WTC11 (cell line): ENCODE data around the gene GALNT16. TPM values are rescaled to one million over a fixed set of nuclear protein-coding genes. Genes with fewer than 3 reads are reported as not detected.

Source experiments
- ATAC-seq: fragments of 200-7000 bp; cut with Tn5 transposase; 2 replicates; pipeline ENCODE4 v1.10.0; 2021; ENCODE audit warnings: mild to moderate bottlenecking, moderate library complexity
- CTCF ChIA-PET: fragments of 300-600 bp; sonication (Branson Sonifier 250); formaldehyde crosslinking; loops from one replicate; lab custom pipeline; 2021; ENCODE audit warnings: antibody characterized with exemption; lab: Charles Lee
- POLR2A ChIA-PET: fragments of 350-600 bp; sonication (Branson Sonifier 250); formaldehyde crosslinking; loops from one replicate; lab custom pipeline; 2021; ENCODE audit warnings: antibody characterized with exemption; lab: Charles Lee
- DNase-seq: peaks from one replicate; pipeline ENCODE4 v3.0.0; 2021; ENCODE audit warnings: low spot score
- H3K27ac Mint-ChIP-seq: 2 replicates; pipeline ENCODE4 v1.8.0; 2021; ENCODE audit warnings: mixed read lengths
- H3K27me3 Mint-ChIP-seq: 2 replicates; pipeline ENCODE4 v1.8.0; 2021; ENCODE audit warnings: low read depth, mild to moderate bottlenecking, moderate library complexity, mixed read lengths
- H3K36me3 Mint-ChIP-seq: 2 replicates; pipeline ENCODE4 v1.8.0; 2021; ENCODE audit warnings: mixed read lengths
- H3K4me1 Mint-ChIP-seq: 2 replicates; pipeline ENCODE4 v1.8.0; 2022; ENCODE audit warnings: mixed read lengths
- H3K4me3 Mint-ChIP-seq: 2 replicates; pipeline ENCODE4 v1.8.0; 2021; ENCODE audit warnings: mild to moderate bottlenecking, moderate library complexity, mixed read lengths
- H3K9me3 Mint-ChIP-seq: 2 replicates; pipeline ENCODE4 v1.8.0; 2021; ENCODE audit warnings: mixed read lengths
- ATF1 ChIP-seq: sonication (generic); formaldehyde crosslinking; IDR thresholded peaks from 2 replicates; pipeline ENCODE4 v1.8.1; 2023; ENCODE audit warnings: mild to moderate bottlenecking, moderate library complexity, missing genetic modification reagents
- FOXP1 ChIP-seq: sonication (generic); formaldehyde crosslinking; IDR thresholded peaks from 2 replicates; pipeline ENCODE4 v1.8.0; 2022; ENCODE audit warnings: missing genetic modification reagents, mild to moderate bottlenecking, moderate library complexity, borderline replicate concordance
- KAT7 ChIP-seq: sonication (generic); formaldehyde crosslinking; IDR thresholded peaks from 2 replicates; pipeline ENCODE4 v1.8.1; 2023; ENCODE audit warnings: missing genetic modification reagents, mild to moderate bottlenecking, borderline replicate concordance
- MYBL2 ChIP-seq: sonication (generic); formaldehyde crosslinking; IDR thresholded peaks from 2 replicates; pipeline ENCODE4 v1.8.1; 2023; ENCODE audit warnings: mild to moderate bottlenecking, moderate library complexity, missing genetic modification reagents
- NR2C2 ChIP-seq: sonication (generic); formaldehyde crosslinking; IDR thresholded peaks from 2 replicates; pipeline ENCODE4 v1.8.0; 2022; ENCODE audit warnings: mild to moderate bottlenecking, missing genetic modification reagents
- RELA ChIP-seq: sonication (generic); formaldehyde crosslinking; IDR thresholded peaks from 2 replicates; pipeline ENCODE4 v1.8.1; 2022; ENCODE audit warnings: missing genetic modification reagents, mild to moderate bottlenecking, borderline replicate concordance
- SMAD4 ChIP-seq: sonication (generic); formaldehyde crosslinking; IDR thresholded peaks from 2 replicates; pipeline ENCODE4 v1.8.0; 2022; ENCODE audit warnings: mild to moderate bottlenecking, missing genetic modification reagents
- SOX15 ChIP-seq: fragments of 250-450 bp; sonication (Bioruptor Pico); IDR thresholded peaks from 2 replicates; pipeline ENCODE4 v1.9.0; 2021; ENCODE audit warnings: mild to moderate bottlenecking
- TEAD1 ChIP-seq: sonication (generic); formaldehyde crosslinking; IDR thresholded peaks from 2 replicates; pipeline ENCODE4 v1.8.0; 2022; ENCODE audit warnings: mild to moderate bottlenecking, missing genetic modification reagents
- TP53 ChIP-seq: sonication (generic); formaldehyde crosslinking; IDR thresholded peaks from 2 replicates; pipeline ENCODE4 v1.8.1; 2023; ENCODE audit warnings: mild to moderate bottlenecking, missing genetic modification reagents
- ZBTB21 ChIP-seq: sonication (generic); formaldehyde crosslinking; IDR thresholded peaks from 2 replicates; pipeline ENCODE4 v1.8.1; 2023; ENCODE audit warnings: mild to moderate bottlenecking, missing genetic modification reagents, borderline replicate concordance
- ZNF232 ChIP-seq: sonication (generic); formaldehyde crosslinking; IDR thresholded peaks from 2 replicates; pipeline ENCODE4 v1.8.0; 2022; ENCODE audit warnings: mild to moderate bottlenecking, missing genetic modification reagents
- ZNF317 ChIP-seq: sonication (generic); formaldehyde crosslinking; IDR thresholded peaks from 2 replicates; pipeline ENCODE4 v1.8.1; 2023; ENCODE audit warnings: low read depth, mild to moderate bottlenecking, moderate library complexity, missing genetic modification reagents, borderline replicate concordance
- ZNF396 ChIP-seq: fragments of 250-450 bp; sonication (Bioruptor Pico); IDR thresholded peaks from 2 replicates; pipeline ENCODE4 v1.8.0; 2021; ENCODE audit warnings: mild to moderate bottlenecking, moderate library complexity, borderline replicate concordance
- total RNA-seq: library from RNA; stranded (reverse); gene quantifications from 3 replicates; pipeline ENCODE4 v1.2.3, GENCODE V29; 2021
- TF ChIP-seq, protein P1 (sequence below): sonication (generic); formaldehyde crosslinking; IDR thresholded peaks from 2 replicates; pipeline ENCODE4 v1.8.0; 2023; ENCODE audit warnings: missing genetic modification reagents, mild to moderate bottlenecking, borderline replicate concordance
- TF ChIP-seq, protein P2 (sequence below): sonication (generic); formaldehyde crosslinking; IDR thresholded peaks from 2 replicates; pipeline ENCODE4 v1.8.1; 2022; ENCODE audit warnings: mild to moderate bottlenecking, moderate library complexity, missing genetic modification reagents
- TF ChIP-seq, protein P3 (sequence below): sonication (generic); formaldehyde crosslinking; conservative IDR thresholded peaks from 2 replicates; pipeline ENCODE4 v1.8.1; 2022; ENCODE audit warnings: mild to moderate bottlenecking, missing genetic modification reagents
- TF ChIP-seq, protein P4 (sequence below): sonication (generic); formaldehyde crosslinking; IDR thresholded peaks from 2 replicates; pipeline ENCODE4 v1.8.0; 2022; ENCODE audit warnings: mild to moderate bottlenecking, missing genetic modification reagents
- TF ChIP-seq, protein P5 (sequence below): sonication (generic); formaldehyde crosslinking; IDR thresholded peaks from 2 replicates; pipeline ENCODE4 v1.8.0; 2022; ENCODE audit warnings: missing genetic modification reagents
- TF ChIP-seq, protein P6 (sequence below): fragments of 250-450 bp; sonication (Bioruptor Pico); IDR thresholded peaks from 2 replicates; pipeline ENCODE4 v1.8.0; 2021; ENCODE audit warnings: mild to moderate bottlenecking
- TF ChIP-seq, protein P7 (sequence below): sonication (generic); formaldehyde crosslinking; IDR thresholded peaks from 2 replicates; pipeline ENCODE4 v1.8.0; 2022; ENCODE audit warnings: mild to moderate bottlenecking, missing genetic modification reagents
- TF ChIP-seq, protein P8 (sequence below): sonication (generic); formaldehyde crosslinking; IDR thresholded peaks from 2 replicates; pipeline ENCODE4 v1.8.0; 2023; ENCODE audit warnings: missing genetic modification reagents
- TF ChIP-seq, protein P9 (sequence below): sonication (generic); formaldehyde crosslinking; IDR thresholded peaks from 2 replicates; pipeline ENCODE4 v1.8.1; 2023; ENCODE audit warnings: mild to moderate bottlenecking, missing genetic modification reagents

The GALNT16 gene
- total RNA-seq, 1 experiment from 2014 or later = 4.5 TPM

DNA sequence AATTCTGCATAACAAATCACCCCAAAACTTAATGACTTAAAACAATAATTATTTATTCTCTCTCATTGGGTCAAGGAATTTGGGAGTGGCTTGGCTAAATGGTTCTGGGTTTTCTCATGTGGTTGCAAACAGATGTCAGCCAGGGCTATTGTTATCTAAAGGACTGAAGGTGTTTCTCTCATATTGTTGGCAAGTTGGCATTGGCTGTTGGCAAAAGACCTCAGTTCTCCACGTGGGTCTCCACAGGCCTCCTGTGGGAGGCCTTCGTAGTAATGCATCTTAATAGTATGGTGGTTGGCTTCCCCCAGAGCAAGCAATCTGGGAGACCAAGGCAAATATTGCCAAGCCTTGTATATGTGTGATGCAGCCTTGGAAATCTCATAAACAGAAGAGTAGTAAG lies 14.4 kb downstream of the GALNT16 start (continued):
- TF ChIP-seq, protein P1, sequence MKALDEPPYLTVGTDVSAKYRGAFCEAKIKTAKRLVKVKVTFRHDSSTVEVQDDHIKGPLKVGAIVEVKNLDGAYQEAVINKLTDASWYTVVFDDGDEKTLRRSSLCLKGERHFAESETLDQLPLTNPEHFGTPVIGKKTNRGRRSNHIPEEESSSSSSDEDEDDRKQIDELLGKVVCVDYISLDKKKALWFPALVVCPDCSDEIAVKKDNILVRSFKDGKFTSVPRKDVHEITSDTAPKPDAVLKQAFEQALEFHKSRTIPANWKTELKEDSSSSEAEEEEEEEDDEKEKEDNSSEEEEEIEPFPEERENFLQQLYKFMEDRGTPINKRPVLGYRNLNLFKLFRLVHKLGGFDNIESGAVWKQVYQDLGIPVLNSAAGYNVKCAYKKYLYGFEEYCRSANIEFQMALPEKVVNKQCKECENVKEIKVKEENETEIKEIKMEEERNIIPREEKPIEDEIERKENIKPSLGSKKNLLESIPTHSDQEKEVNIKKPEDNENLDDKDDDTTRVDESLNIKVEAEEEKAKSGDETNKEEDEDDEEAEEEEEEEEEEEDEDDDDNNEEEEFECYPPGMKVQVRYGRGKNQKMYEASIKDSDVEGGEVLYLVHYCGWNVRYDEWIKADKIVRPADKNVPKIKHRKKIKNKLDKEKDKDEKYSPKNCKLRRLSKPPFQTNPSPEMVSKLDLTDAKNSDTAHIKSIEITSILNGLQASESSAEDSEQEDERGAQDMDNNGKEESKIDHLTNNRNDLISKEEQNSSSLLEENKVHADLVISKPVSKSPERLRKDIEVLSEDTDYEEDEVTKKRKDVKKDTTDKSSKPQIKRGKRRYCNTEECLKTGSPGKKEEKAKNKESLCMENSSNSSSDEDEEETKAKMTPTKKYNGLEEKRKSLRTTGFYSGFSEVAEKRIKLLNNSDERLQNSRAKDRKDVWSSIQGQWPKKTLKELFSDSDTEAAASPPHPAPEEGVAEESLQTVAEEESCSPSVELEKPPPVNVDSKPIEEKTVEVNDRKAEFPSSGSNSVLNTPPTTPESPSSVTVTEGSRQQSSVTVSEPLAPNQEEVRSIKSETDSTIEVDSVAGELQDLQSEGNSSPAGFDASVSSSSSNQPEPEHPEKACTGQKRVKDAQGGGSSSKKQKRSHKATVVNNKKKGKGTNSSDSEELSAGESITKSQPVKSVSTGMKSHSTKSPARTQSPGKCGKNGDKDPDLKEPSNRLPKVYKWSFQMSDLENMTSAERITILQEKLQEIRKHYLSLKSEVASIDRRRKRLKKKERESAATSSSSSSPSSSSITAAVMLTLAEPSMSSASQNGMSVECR (CRISPR knock-in tag) = no peak
- no peak for TF ChIP-seq ZNF317 (CRISPR knock-in tag)
- TF ChIP-seq, protein P2, sequence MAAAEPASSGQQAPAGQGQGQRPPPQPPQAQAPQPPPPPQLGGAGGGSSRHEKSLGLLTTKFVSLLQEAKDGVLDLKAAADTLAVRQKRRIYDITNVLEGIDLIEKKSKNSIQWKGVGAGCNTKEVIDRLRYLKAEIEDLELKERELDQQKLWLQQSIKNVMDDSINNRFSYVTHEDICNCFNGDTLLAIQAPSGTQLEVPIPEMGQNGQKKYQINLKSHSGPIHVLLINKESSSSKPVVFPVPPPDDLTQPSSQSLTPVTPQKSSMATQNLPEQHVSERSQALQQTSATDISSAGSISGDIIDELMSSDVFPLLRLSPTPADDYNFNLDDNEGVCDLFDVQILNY (CRISPR knock-in tag) = no peak
- TF ChIP-seq ZNF396 = no peak
- TF ChIP-seq, protein P3, sequence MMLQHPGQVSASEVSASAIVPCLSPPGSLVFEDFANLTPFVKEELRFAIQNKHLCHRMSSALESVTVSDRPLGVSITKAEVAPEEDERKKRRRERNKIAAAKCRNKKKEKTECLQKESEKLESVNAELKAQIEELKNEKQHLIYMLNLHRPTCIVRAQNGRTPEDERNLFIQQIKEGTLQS = no peak
- TF ChIP-seq TEAD1 (CRISPR knock-in tag) = no peak
- no peak for TF ChIP-seq MYBL2 (CRISPR knock-in tag)
- TF ChIP-seq, protein P4, sequence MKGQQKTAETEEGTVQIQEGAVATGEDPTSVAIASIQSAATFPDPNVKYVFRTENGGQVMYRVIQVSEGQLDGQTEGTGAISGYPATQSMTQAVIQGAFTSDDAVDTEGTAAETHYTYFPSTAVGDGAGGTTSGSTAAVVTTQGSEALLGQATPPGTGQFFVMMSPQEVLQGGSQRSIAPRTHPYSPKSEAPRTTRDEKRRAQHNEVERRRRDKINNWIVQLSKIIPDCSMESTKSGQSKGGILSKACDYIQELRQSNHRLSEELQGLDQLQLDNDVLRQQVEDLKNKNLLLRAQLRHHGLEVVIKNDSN = no peak
- TF ChIP-seq, protein P5, sequence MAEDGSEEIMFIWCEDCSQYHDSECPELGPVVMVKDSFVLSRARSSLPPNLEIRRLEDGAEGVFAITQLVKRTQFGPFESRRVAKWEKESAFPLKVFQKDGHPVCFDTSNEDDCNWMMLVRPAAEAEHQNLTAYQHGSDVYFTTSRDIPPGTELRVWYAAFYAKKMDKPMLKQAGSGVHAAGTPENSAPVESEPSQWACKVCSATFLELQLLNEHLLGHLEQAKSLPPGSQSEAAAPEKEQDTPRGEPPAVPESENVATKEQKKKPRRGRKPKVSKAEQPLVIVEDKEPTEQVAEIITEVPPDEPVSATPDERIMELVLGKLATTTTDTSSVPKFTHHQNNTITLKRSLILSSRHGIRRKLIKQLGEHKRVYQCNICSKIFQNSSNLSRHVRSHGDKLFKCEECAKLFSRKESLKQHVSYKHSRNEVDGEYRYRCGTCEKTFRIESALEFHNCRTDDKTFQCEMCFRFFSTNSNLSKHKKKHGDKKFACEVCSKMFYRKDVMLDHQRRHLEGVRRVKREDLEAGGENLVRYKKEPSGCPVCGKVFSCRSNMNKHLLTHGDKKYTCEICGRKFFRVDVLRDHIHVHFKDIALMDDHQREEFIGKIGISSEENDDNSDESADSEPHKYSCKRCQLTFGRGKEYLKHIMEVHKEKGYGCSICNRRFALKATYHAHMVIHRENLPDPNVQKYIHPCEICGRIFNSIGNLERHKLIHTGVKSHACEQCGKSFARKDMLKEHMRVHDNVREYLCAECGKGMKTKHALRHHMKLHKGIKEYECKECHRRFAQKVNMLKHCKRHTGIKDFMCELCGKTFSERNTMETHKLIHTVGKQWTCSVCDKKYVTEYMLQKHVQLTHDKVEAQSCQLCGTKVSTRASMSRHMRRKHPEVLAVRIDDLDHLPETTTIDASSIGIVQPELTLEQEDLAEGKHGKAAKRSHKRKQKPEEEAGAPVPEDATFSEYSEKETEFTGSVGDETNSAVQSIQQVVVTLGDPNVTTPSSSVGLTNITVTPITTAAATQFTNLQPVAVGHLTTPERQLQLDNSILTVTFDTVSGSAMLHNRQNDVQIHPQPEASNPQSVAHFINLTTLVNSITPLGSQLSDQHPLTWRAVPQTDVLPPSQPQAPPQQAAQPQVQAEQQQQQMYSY = no peak
- no peak for TF ChIP-seq FOXP1 (CRISPR knock-in tag)
- no peak for TF ChIP-seq KAT7 (CRISPR knock-in tag)
- no peak for TF ChIP-seq SMAD4 (CRISPR knock-in tag)

DNA sequence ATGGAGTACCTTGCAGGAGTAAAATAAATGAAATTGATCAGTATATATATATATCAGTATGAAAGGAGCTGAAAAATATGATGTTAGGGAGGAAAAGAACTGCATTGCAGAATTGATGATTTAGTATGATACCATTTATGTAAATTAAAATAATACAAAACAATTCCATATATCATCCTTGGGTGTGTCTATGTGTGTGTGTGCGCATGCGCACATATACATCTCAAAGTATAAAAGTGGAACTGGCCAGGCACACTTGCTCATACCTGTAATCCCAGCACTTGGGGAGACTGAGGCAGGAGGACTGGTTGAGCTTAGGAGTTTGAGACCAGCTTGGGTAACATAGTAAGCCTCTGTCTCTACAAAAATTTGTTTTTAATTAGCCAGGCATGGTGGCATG lies 15.4 kb downstream of the GALNT16 start:
- Mint-ChIP-seq H3K4me3 (no peak overlapping the region), H3K27ac (no peak overlapping the region), H3K9me3 (peaks cover 11% of the 10 kb centered on the region), H3K4me1 (no peaks in the 10 kb centered on the region), H3K27me3 (no peaks in the 10 kb centered on the region), H3K36me3 (no peaks in the 10 kb centered on the region)
- no peak for ATAC-seq
- no peak for DNase-seq
- ChIA-PET CTCF (interaction anchor here (2.1 kb wide), 1 partner anchor 12 kb away, joined by 6 read pairs; no protein-coding TSS in a partner anchor), POLR2A (no interaction called here)
- TF ChIP-seq SOX15 (CRISPR knock-in tag) (no peak), NR2C2 (CRISPR knock-in tag) (no peak), RELA (no peak), ZNF232 (CRISPR knock-in tag) (no peak), MYBL2 (CRISPR knock-in tag) (no peak), FOXP1 (CRISPR knock-in tag) (no peak), ZBTB21 (CRISPR knock-in tag) (no peak), SMAD4 (CRISPR knock-in tag) (no peak), TP53 (CRISPR knock-in tag) (no peak), ATF1 (CRISPR knock-in tag) (no peak)
- TF ChIP-seq, protein P6, sequence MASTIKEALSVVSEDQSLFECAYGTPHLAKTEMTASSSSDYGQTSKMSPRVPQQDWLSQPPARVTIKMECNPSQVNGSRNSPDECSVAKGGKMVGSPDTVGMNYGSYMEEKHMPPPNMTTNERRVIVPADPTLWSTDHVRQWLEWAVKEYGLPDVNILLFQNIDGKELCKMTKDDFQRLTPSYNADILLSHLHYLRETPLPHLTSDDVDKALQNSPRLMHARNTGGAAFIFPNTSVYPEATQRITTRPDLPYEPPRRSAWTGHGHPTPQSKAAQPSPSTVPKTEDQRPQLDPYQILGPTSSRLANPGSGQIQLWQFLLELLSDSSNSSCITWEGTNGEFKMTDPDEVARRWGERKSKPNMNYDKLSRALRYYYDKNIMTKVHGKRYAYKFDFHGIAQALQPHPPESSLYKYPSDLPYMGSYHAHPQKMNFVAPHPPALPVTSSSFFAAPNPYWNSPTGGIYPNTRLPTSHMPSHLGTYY (CRISPR knock-in tag) = no peak
- TF ChIP-seq, protein P7, sequence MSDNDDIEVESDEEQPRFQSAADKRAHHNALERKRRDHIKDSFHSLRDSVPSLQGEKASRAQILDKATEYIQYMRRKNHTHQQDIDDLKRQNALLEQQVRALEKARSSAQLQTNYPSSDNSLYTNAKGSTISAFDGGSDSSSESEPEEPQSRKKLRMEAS = no peak
- TF ChIP-seq, protein P8, sequence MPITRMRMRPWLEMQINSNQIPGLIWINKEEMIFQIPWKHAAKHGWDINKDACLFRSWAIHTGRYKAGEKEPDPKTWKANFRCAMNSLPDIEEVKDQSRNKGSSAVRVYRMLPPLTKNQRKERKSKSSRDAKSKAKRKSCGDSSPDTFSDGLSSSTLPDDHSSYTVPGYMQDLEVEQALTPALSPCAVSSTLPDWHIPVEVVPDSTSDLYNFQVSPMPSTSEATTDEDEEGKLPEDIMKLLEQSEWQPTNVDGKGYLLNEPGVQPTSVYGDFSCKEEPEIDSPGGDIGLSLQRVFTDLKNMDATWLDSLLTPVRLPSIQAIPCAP (CRISPR knock-in tag) = no peak
- TF ChIP-seq, protein P9, sequence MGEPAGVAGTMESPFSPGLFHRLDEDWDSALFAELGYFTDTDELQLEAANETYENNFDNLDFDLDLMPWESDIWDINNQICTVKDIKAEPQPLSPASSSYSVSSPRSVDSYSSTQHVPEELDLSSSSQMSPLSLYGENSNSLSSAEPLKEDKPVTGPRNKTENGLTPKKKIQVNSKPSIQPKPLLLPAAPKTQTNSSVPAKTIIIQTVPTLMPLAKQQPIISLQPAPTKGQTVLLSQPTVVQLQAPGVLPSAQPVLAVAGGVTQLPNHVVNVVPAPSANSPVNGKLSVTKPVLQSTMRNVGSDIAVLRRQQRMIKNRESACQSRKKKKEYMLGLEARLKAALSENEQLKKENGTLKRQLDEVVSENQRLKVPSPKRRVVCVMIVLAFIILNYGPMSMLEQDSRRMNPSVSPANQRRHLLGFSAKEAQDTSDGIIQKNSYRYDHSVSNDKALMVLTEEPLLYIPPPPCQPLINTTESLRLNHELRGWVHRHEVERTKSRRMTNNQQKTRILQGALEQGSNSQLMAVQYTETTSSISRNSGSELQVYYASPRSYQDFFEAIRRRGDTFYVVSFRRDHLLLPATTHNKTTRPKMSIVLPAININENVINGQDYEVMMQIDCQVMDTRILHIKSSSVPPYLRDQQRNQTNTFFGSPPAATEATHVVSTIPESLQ (CRISPR knock-in tag) = no peak
